Measurements from ENCODE around the gene NKRF. TPM values are rescaled to one million over a fixed set of nuclear protein-coding genes. Genes with fewer than 3 reads are reported as not detected.

The NKRF gene
- total and polyA plus RNA-seq, 9 of the 15 experiments (the other 6 are each of a cell fraction or from before 2014, with no cell fraction given), result 8.9 to 31.9 (median 19.0) TPM

DNA sequence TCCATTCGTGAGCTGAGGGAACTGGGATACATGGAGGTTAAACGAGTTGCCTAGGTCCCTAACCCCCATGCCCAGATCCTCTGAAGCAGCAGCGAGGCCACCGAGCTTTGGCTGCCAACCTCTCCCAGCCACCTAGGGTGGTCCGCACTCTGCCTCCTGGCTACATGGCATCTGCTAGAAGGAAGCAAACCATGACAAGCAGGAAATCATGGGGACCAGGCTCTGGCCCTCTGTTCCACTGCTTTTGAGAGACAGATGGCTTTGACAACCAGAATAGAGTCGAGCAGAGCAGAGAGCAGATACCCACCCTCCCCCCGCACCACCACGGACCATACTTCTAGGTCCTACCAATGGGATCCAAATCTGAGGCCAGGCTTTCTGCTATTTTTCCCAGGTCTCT is 37.5 kb upstream of the NKRF start:
- Histone ChIP-seq H3K9me3 (replicated peaks; ENCODE audit: control insufficient read depth, insufficient read depth, low read depth, low read length) (no peaks in the 10 kb centered on the region), H3K4me2 (ENCODE audit: insufficient read depth, low read length) (no peak overlapping the region), H2AFZ (ENCODE audit: low read depth, low read length) (no peak overlapping the region), H3K27me3 (ENCODE audit: control insufficient read depth in 2 of 2, insufficient read depth in 2 of 2, low read length in 2 of 2) (no peaks in the 10 kb centered on the region), H3K4me3 (no peak overlapping the region), H3K4me1 (replicated peaks in 1 of 2; ENCODE audit: control insufficient read depth in 2 of 2, insufficient read depth in 2 of 2, low read length in 2 of 2) (no peaks in the 10 kb centered on the region; a peak in 1 of 5 replicates), H3K9me1 (ENCODE audit: control insufficient read depth, insufficient read depth, low read length) (no peaks in the 10 kb centered on the region), H3K36me3 (ENCODE audit: control insufficient read depth, insufficient read depth, low read length) (peaks cover 35% of the 10 kb centered on the region; the same call in 2 of the 3 replicates), H3K79me2 (ENCODE audit: control insufficient read depth, insufficient read depth, low read length) (no peaks in the 10 kb centered on the region), H3K27ac (ENCODE audit: extremely low read depth, low read depth, low read length) (no peak overlapping the region), H4K20me1 (replicated peaks; ENCODE audit: control insufficient read depth, insufficient read depth, low read length) (no peaks in the 10 kb centered on the region), H3K9ac (ENCODE audit: insufficient read depth in 1 of 2, low read depth in 2 of 2, low read length in 2 of 2) (no peak overlapping the region)
- intact Hi-C loops (cut with micrococcal nuclease) (no loop called here), in situ Hi-C loops (cut with MboI) (no loop called here)
- CTCF ChIA-PET (ENCODE audit: low intra/inter-chr PET ratio), result no interaction called here
- DNase-seq (ENCODE audit: extremely low read depth in 1 of 4, low spot score in 3 of 4), result no peak
- no peak for FAIRE-seq
- 82% methylated on average over 6 of the region's 8 CpGs for WGBS (ENCODE audit: insufficient coverage, low coverage, missing lambda C conversion rate)
- ATAC-seq, result no peak
- POLR2A ChIA-PET, result interaction anchor here (0.7 kb wide), 1 partner anchor 88 kb away, joined by 3 read pairs; no protein-coding TSS in a partner anchor
- no TSS peak for BruUV-seq (replicated peaks)
- TF ChIP-seq CHD1 (IDR thresholded peaks at IDR 0.05; ENCODE audit: low read length) (no peak), RBM25 (IDR thresholded peaks at IDR 0.05; ENCODE audit: low read depth, low read length, severe bottlenecking) (no peak)
- TF ChIP-seq, protein P1, sequence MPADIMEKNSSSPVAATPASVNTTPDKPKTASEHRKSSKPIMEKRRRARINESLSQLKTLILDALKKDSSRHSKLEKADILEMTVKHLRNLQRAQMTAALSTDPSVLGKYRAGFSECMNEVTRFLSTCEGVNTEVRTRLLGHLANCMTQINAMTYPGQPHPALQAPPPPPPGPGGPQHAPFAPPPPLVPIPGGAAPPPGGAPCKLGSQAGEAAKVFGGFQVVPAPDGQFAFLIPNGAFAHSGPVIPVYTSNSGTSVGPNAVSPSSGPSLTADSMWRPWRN (IDR thresholded peaks at IDR 0.05; ENCODE audit: low read depth), result no peak

DNA sequence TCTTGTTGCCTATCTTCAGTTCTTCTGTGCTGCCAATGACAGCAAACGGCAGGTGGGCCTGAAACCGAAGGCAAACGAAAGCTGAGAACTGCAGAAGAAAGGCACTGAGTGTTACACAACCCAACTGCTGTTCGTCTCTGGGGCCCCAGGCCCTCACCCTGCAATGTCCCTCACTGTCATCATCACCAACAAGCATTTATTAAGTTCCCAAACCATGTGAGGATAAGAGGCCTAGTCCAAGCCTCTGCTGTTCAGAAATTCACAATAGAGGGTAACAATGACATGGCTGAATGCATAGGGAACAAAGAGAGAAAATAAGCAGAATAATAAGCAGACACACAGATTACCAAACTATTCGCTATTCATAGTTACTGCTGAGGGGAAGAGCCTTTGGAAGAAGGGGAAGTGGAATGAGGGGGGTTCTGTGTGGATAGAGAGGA is 34.5 kb upstream of the NKRF start:
- ATAC-seq, result no peak
- Histone ChIP-seq H3K79me2 (ENCODE audit: control insufficient read depth, insufficient read depth, low read length) (no peaks in the 10 kb centered on the region), H2AFZ (ENCODE audit: low read depth, low read length) (no peak overlapping the region), H4K20me1 (replicated peaks; ENCODE audit: control insufficient read depth, insufficient read depth, low read length) (no peaks in the 10 kb centered on the region; the same call in 1 of the 2 replicates), H3K4me1 (replicated peaks in 1 of 2; ENCODE audit: control insufficient read depth in 2 of 2, insufficient read depth in 2 of 2, low read length in 2 of 2) (no peaks in the 10 kb centered on the region), H3K9me1 (ENCODE audit: control insufficient read depth, insufficient read depth, low read length) (no peaks in the 10 kb centered on the region), H3K9me3 (replicated peaks; ENCODE audit: control insufficient read depth, insufficient read depth, low read depth, low read length) (no peaks in the 10 kb centered on the region), H3K9ac (ENCODE audit: insufficient read depth in 1 of 2, low read depth in 2 of 2, low read length in 2 of 2) (no peak overlapping the region), H3K4me2 (ENCODE audit: insufficient read depth, low read length) (no peak overlapping the region), H3K27me3 (ENCODE audit: control insufficient read depth in 2 of 2, insufficient read depth in 2 of 2, low read length in 2 of 2) (no peaks in the 10 kb centered on the region), H3K4me3 (no peak overlapping the region), H3K36me3 (ENCODE audit: control insufficient read depth, insufficient read depth, low read length) (peaks cover 31% of the 10 kb centered on the region; the same call in 2 of the 3 replicates), H3K27ac (ENCODE audit: extremely low read depth, low read depth, low read length) (no peak overlapping the region)
- no TSS peak for BruUV-seq (replicated peaks)
- no peak for DNase-seq (ENCODE audit: extremely low read depth in 1 of 4, low spot score in 3 of 4)
- CTCF ChIA-PET (ENCODE audit: low intra/inter-chr PET ratio), result no interaction called here
- no peak for FAIRE-seq
- intact Hi-C loops (cut with micrococcal nuclease) (no loop called here), in situ Hi-C loops (cut with MboI) (no loop called here)
- TF ChIP-seq HMGN3 (IDR thresholded peaks at IDR 0.05; ENCODE audit: borderline replicate concordance, extremely low read depth, insufficient read length, low read depth, low read length) (no peak), EP300 (IDR thresholded peaks at IDR 0.05; ENCODE audit: low read length) (no peak), MAFG (tag; conservative IDR thresholded peaks at IDR 0.05) (no peak), PHTF2 (CRISPR knock-in tag; IDR thresholded peaks at IDR 0.05) (no peak), ZNF124 (CRISPR knock-in tag; IDR thresholded peaks at IDR 0.05) (no peak)
- POLR2A ChIA-PET, result no interaction called here
- 82% methylated on average over 5 of the region's 5 CpGs for WGBS (ENCODE audit: insufficient coverage, low coverage, missing lambda C conversion rate)
